Prostate gland (tissue), 2 donors: ENCODE data around the gene MOB3C.

Experiments
- CTCF ChIP-seq, 4 experiments: fragments of 200-600 bp in 2 of 4; fragments of 450-650 bp in 2 of 4; sonication (generic) in 2 of 4; IDR thresholded peaks; 1 replicate in 3 of 4; 2 replicates in 1 of 4; pipeline ENCODE4 v1.5.1; 2016 to 2019; ENCODE audit warnings: antibody characterized with exemption in 4 of 4, mild to moderate bottlenecking in 2 of 4, moderate library complexity in 2 of 4
- POLR2A ChIP-seq: fragments of 450-650 bp; IDR thresholded peaks from one replicate; pipeline ENCODE4 v1.6.1; 2016; ENCODE audit warnings: antibody characterized with exemption, mild to moderate bottlenecking

DNA sequence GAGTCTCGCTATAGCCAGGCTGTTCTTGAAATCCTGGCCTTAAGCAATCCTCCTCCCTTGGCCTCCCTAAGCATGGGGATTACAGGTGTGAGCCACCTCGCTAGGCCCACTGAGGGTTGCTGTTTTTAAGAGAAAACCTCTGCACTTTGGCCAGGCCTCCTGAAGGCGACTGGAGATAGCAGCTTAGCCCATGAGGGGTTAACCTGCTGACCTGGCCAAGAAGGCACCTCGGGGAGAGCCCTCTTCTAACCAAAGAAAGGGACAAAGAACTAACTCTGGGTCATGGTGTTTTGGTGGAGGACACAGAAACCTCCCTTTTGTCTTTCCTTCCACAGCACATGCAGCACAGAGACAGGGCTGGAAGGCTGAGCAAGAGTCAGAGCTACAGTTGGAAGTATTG lies 47.5 kb downstream of the MOB3C start:
- TF ChIP-seq POLR2A: no peak
- TF ChIP-seq CTCF (IDR thresholded peaks at IDR 0.05): no peak
